ENCODE measurements around the gene CLK4. TPM values are rescaled to one million over a fixed set of nuclear protein-coding genes. Genes with fewer than 3 reads are reported as not detected.

CLK4 gene
- total RNA-seq, 4 donors from 2014 or later, result 15.5 to 77.3 (median 34.1) TPM

- no peak for DNase-seq (ENCODE audit: low spot score in 2 of 2)
- TF ChIP-seq EP300 (IDR thresholded peaks at IDR 0.05) (no peak), POLR2A (IDR thresholded peaks at IDR 0.05) (no peak), CTCF (IDR thresholded peaks at IDR 0.05) (no peak), POLR2AphosphoS5 (IDR thresholded peaks at IDR 0.05) (no peak)
- 95% methylated on average over 11 of the region's 11 CpGs for WGBS
- H3K9me3 ChIP-seq, result no peaks in the 10 kb centered on the region
- no peak overlapping the region for H3K27ac ChIP-seq
- H3K4me1 ChIP-seq, result no peaks in the 10 kb centered on the region
- H3K4me3 ChIP-seq, result no peak overlapping the region
- H3K36me3 ChIP-seq, result no peaks in the 10 kb centered on the region
- peaks cover 4% of the 10 kb centered on the region for H3K27me3 ChIP-seq
Observed at GRCh38 chr5:178554311-178554710, 72.5 kb downstream of the CLK4 start.

GRCh38 chr5:178553517-178553916 is 73.3 kb downstream of the CLK4 start:
- no peak for TF ChIP-seq POLR2A (IDR thresholded peaks at IDR 0.05)
- no peak for TF ChIP-seq EP300 (IDR thresholded peaks at IDR 0.05)
- TF ChIP-seq POLR2AphosphoS5 (IDR thresholded peaks at IDR 0.05), result no peak
- TF ChIP-seq CTCF (IDR thresholded peaks at IDR 0.05), result no peak
- 79% methylated on average over 13 of the region's 13 CpGs for WGBS
- DNase-seq (ENCODE audit: low spot score in 2 of 2), result no peak
- H3K27me3 ChIP-seq, result peaks cover 4% of the 10 kb centered on the region
- H3K9me3 ChIP-seq, result no peaks in the 10 kb centered on the region
- no peaks in the 10 kb centered on the region for H3K4me1 ChIP-seq
- H3K27ac ChIP-seq, result no peak overlapping the region
- no peaks in the 10 kb centered on the region for H3K36me3 ChIP-seq
- no peak overlapping the region for H3K4me3 ChIP-seq

Other genes starting within 250 kb of the CLK4 start
- gene COL23A1, start 36.7 kb downstream of the CLK4 start, total RNA-seq, result 1 to 10 TPM; 1.6 to 4.4 (median 3.4) TPM
- gene ZNF354A, start 103.6 kb upstream of the CLK4 start, total RNA-seq, result 10 to 100 TPM; 12.1 to 44.1 (median 18.2) TPM
- 10 to 100 TPM; 12.5 to 34.5 (median 14.9) TPM for gene ZNF354B, start 232.9 kb upstream of the CLK4 start, total RNA-seq

Data from suprapubic skin (tissue), 4 donors.